Activated CD4-positive, CD25-positive, alpha-beta regulatory T cell treated with anti-CD3 and anti-CD28 coated beads, Interleukin-2, amount 50 U/mL, for 72 hours (primary cell): ENCODE data around the gene CORO7.

Experiments
- DNase-seq: peaks from one replicate; pipeline ENCODE4 v3.0.0; 2021

The CORO7 gene

DNA sequence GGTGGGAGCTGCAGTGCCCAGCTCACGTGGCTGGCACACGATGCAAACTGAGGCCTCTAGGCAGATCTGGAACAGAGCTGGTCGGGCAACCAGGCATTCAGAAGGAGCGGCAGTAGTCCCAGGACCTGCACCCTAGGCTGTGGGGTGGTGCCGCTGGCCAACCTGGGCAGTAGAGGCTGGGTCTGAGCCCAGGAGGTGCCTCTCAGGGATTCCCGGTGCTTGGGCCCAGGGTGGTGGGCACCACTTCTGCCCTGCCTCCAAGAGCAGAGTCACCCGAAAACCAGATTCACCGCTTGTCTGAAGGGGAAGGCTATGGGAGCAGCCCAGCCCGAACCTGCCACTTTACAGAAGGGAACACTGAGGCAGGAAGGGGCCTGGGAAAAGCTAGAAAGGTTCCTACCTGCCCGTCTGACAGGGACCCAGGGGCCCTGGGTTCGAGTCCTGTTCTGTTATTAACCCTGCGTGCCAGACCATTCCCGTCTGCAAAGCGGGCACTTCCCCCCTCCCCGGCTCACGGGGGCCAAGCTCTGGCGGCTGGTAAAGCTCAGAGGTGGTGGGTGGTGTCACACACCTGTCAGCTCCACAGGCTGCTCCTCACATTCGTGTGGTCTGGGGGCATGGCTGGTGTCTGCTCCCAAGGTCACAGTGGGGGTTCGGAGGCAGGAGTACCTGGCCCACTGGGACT lies 83.6 kb downstream of the CORO7 start:
- DNase-seq: no peak

GRCh38 chr16:4332083-4332482 lies 84.3 kb downstream of the CORO7 start:
- no peak for DNase-seq

DNA sequence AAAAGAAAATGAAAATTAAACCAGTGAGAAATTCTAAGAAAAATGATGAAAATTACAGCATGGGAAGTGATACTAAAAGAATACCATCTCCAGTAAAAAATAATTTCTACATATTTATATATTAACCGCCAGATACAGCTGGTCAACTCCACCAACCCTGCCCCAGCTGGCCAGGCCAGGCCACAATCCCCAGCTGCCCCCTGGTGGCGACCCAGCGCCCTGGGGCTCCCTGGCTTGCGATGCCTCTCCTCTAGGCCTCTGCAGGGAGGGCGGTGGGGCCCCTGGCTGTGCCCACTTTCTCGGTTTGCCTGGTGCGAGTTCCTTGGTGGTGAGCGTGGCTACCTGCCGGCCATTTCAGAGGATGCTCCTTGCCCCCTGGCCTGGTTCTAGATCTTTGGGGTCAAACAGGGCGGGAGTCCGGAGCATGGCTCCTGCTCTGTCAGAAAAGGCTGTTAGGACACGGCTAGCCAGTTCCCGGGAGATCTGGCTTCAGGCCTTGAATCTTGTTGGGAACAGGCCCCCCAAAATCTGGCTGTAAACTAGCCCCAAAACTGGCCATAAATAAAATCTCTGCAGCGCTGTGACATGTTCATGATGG lies 86.0 kb downstream of the CORO7 start:
- peak; percentile 82 for DNase-seq

- DNase-seq: no peak
Measured at GRCh38 chr16:4328782-4329775, 87.3 kb downstream of the CORO7 start.

GRCh38 chr16:4328046-4328781 lies 88.2 kb downstream of the CORO7 start:
- no peak for DNase-seq

DNA sequence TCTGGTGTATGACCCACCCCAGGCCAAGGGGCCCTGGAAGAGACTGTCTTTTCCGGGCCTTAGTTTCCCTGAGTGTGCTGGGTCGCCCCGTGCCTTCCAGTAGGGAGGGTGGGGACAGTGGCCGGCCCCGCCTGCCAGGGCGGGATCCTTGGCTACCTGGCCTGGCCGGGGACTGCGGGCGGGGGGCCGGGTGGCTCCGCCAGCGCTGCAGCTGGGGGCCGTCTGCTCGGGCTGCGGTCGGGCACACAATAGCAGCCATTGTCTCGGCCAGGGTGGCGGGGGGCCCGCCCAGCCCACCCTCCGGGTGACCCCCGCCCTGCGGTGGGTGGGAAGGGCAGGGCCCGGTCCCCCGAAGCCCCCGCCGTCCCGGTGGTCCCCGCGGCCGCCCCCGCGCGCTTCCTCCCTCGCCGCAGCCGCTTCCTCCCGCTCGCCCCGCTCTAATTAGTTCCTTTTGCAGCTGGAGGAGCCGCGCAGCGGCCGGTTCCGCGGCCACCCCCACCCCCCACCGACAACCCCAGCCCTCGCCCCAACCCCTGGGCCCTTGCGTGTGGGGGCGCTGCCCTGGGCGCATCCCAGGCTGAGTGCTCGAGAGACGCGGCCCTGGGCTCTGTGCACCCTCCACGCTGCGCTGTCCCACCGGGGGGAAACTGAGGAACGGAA lies 88.9 kb downstream of the CORO7 start:
- no peak for DNase-seq

DNA sequence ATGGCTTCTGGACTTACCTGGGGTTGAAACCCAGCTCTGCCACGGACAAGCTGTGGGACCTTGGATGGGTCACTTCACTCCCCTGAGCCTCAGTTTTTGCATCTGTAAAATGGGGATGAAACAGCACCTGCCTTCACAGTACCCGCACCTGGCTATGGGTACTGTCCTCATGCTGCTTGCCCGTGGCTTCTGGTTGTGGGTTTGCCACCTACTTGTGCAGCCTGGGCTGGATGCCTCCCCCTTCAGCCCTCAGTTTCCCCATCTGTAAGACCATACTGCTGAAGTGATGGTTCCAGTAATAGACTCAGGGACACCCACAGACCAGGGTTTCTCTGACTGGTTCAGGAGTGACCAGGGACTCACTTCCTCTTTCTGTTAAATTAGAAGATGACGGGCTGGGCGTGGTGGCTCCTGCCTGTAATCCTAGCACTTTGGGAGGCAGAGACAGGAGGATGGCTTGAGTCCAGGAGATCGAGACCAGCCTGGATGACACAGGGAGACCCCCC lies 91.1 kb downstream of the CORO7 start:
- DNase-seq: no peak

DNA sequence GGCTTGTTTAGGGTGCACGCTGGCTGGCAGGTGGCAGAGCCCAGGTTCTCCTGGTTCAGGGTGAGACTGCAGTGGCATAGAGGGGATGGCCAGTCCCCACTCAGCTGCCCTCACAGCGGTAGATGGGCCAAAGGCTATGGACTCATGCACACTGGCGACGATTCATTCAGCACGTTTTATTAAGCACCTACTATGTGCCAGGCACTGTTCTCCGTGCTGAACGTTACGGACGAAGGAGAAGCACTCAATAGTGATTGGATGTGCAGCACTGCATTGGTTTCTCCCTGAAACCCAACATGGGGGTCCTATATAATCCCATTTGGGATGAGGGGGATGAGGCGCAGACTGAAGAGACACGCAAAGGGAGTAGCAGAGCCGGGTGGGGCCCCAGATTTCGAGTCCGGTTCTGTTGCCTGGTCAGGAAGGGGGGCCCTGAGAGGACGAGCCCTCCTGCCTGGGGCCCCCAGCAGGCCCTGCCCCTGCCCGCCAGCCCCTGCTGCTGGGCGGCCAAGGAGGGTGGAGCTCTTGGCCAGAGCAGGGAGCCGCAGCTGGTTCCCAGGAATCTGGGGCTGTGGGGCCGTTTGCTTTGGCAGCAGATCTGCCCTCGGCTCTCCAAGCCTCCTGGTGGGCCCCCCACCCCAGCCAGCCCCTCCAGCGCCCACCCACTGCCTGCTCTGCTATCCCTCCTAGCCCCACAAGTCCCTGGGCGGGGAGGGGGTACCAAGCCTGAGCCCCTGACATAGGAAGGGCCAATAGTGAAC lies 91.7 kb downstream of the CORO7 start:
- DNase-seq: no peak

- no peak for DNase-seq
Measured at GRCh38 chr16:4323845-4324488, 92.4 kb downstream of the CORO7 start.

GRCh38 chr16:4323071-4323844 lies 93.1 kb downstream of the CORO7 start:
- no peak for DNase-seq

DNA sequence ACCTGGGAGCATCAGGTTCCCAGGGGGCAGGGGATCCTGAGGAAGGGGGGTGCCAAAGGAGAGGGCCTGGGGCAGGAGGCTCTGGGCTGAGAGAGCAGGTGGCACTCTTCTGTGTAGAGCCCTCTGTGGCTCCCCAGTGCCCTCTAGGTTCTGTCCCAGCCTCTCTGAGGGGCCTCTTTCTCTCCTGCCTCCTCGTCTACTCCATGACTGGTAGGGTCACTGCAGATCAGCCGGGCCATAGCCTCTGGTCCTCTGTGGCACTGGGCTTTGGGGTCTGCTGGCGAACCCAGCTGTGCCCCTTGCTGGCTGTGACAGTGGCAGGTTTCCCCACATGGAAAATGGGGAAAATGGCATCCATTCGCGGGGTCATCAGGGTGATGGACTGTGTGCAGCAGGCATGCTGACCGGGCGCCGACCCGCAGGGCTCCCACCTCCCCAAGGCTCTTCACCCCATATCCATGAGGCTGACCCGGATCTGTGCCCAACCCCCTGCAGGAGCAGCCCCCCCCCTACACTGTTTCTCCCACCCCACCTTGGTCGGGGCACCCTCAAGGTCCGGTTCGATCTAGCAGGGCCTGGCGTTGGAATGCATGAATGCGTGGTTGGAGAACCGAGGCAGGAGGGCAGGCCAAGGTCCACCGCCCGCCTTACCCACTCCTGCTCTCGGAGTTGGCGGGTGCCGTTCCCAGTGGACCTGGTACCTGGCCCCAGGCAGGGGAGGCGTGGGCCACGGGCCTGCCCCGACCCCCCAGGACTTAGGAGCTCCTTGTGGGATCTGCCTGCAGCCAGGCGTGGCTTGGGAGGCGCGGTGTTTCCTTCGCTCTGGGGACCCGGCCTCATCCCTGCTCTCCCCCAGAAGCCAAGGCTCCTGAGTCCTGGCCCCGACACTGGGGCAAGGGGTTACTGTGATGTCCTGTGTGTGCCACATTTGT lies 94.0 kb downstream of the CORO7 start:
- no peak for DNase-seq

- DNase-seq: no peak
Measured at GRCh38 chr16:4321286-4322120, 94.9 kb downstream of the CORO7 start.

DNA sequence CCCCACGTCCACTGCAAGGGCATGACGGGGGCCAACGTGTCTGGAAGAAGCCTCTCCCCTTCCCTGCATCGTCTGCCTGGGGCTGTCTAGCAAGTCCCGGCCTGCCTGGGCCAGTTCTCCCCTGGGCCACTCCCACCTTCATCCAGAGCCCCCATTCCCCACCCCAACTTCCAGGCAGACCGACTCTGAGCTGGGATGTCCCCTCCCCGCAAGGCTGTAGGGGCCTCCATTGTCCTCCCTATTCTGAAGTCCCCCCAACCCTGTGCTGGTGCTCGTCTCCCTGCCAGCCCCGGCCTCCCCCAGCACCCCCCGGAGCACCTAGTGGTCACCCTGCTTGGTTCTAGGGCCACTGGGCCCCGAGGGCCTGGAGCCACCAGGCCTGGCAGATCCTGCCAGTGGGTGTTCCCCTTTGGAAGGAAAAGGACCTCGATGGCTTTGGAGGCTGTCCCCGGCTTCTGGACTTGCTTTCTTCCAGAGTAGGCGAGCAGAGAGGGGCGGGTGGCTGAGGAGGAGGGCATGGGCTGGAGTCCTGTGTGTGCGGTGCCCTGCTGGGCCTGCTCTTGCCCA lies 95.7 kb downstream of the CORO7 start:
- no peak for DNase-seq

- DNase-seq: no peak
Measured at GRCh38 chr16:4319454-4320421, 96.7 kb downstream of the CORO7 start.

GRCh38 chr16:4318967-4319366 lies 97.4 kb downstream of the CORO7 start:
- DNase-seq: no peak

- no peak for DNase-seq
Measured at GRCh38 chr16:4318451-4318910, 97.9 kb downstream of the CORO7 start.
